GM12874 (cell line): ENCODE data around the gene TST.

Source experiments
- CTCF ChIP-seq: IDR thresholded peaks from 2 replicates; pipeline ENCODE4 v1.5.1; 2011; ENCODE audit warnings: low read depth, mild to moderate bottlenecking, control low read depth, low read length, moderate library complexity; ENCODE audit not compliant: insufficient read depth

Gene TST

GRCh38 chr22:36971341-36972125, 47.7 kb downstream of the TST start:
- TF ChIP-seq CTCF, result no peak

- no peak for TF ChIP-seq CTCF
Observed at GRCh38 chr22:36968249-36968964, 50.8 kb downstream of the TST start.

GRCh38 chr22:36966851-36967540, 52.3 kb downstream of the TST start:
- TF ChIP-seq CTCF, result no peak

GRCh38 chr22:36965696-36966095, 53.6 kb downstream of the TST start:
- no peak for TF ChIP-seq CTCF

GRCh38 chr22:36964106-36964505, 55.1 kb downstream of the TST start:
- TF ChIP-seq CTCF, result no peak

- no peak for TF ChIP-seq CTCF
Observed at GRCh38 chr22:36963302-36963701, 55.9 kb downstream of the TST start.

- TF ChIP-seq CTCF, result no peak
Observed at GRCh38 chr22:36961626-36962025, 57.6 kb downstream of the TST start.
